ENCODE results near the gene SMYD2.

DNA sequence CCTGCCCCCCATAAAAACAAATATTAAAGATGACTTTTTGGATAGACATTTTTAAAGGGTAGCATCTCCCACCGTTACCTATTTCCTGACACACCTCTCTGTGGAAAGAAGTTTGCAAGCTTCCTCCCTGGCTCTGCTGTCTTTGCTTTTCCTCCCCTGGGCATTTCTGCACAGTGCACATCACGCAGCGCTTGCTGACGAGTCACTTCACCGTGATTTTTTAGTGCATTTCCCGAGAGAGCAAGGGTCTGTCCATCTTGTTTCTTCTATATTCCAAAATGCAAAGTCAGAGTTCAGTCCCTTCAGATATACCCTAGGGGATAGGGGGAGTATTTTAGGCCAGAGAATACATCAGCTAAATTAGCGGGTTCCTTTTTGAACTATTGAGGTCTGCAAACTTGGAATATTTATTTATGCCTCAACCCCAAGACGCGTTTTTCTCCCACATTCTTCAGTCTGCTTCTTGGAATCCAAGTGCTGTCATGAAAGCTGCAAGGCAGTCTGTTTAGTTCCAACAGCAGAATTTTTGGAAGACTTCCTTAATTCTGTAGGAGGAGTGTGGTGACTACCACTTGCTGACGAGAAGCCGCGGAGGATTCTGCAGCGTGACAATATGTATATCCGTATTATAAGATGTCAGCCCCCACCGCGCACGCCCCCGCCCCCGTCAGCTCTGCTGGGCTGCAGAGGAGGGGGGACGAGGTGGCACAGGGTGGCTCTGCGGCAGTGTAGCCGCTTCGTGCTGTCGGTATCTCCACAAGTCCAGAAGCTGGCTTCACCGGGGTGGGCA lies 22.4 kb downstream of the SMYD2 start:
- TF ChIP-seq CTCF (IDR thresholded peaks at IDR 0.05) (no peak), POLR2A (IDR thresholded peaks at IDR 0.05) (no peak)

Measured in testis (tissue), 2 donors.